Activated CD4-positive, CD25-positive, alpha-beta regulatory T cell (primary cell): ENCODE measurements around the gene CACNA1C.

Experiments
- DNase-seq, 4 experiments: peaks; one replicate each; lab custom pipeline; 2025; lab: John Stamatoyannopoulos, UW

The CACNA1C gene

DNA sequence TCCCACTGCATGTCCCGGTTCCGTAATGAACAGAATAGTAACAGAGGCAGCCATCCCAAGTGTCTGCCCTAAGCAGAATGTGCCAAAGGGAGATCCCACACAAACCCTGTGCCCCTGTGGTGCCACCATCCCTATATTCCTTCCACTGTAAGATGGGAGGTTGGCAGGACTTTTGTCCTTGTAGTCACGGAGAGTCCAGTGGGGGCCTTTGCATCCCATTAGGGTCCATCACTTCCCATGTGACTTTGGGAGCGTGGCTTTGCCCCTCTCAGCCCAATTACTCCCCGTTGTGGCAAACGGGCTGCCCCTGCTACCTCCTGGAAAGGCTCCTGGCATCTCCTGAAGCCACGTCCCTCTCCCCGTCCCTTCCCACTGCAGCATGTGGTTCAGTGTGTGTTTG, 552.5 kb downstream of the CACNA1C start:
- DNase-seq, result no peak

DNA sequence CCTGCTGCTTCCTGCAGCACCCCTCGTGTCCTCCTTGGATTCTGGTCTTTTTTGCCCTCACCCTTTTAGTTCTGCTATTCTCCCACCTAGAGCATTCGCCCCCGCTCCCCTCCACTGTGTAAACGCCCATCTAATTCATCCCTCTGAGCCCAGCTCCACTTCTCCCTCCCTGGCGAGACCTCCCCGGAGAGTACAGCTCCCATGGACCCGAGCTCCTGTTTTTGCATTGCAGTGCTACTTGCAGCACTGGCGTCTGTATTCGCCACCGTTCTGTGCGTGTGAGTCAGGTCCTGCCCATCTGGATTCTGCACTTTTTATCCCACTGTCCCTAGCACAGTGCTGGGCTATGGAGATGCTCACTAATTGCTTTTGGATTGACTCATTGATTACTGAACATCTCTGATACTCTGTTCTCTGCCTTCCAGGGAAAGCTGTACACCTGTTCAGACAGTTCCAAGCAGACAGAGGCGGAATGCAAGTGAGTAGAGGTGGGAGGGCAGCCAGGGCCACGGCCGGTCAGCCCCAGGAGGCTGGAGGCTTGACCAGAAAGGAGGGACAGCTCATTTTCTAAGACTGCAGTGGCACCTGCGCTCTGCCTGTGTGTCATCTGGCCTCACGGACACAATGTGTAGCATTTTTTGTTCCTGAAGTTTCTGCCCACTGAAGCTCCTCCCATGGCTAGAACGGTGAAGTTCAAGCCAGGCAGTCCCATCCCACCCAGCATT, 553.6 kb downstream of the CACNA1C start:
- no peak for DNase-seq

DNA sequence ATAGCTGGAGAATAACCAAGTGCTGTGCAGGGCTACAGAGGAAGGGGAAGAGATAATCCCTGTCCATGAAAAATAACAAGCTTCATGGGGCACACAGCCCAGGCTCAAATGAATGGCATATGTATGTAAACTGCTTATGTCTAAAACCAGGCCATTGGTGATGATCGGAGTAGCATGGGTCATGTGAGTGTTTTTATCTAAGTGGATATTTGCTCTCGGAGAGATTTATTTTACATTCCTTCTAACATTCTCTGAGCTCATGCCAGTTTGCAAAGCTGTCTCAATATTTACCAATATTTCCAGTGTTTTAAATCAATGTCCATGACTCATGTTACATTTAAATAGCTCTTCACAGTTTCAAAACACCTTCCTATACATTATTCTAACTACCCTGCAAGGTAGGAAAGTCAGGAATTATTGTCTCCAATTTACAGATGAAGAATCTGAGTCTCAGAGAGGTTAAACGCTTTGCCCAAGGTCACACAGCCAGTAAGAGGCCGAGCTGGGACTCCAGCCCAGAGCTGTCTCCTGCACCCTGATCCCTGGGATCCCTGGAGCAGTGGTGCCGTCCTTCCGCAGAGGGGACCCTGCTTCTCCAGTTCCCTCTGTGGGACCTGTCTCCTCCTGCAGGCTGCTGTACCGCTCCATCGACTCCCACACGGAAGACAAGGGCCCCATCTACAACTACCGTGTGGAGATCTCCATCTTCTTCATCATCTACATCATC, 555.3 kb downstream of the CACNA1C start:
- no peak for DNase-seq

DNA sequence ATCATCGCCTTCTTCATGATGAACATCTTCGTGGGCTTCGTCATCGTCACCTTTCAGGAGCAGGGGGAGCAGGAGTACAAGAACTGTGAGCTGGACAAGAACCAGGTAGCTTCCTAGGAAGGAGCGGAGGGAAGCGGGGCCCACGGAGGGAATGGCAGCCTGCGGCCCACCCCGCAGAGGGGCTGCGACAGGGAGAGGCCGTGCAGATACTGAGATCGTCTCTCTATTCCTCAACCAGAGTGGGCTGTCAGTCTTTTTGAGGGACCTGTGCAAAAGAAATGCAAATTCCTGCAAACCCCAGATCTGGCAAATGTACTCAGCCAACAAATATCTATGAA, 555.8 kb downstream of the CACNA1C start:
- no peak for DNase-seq

DNA sequence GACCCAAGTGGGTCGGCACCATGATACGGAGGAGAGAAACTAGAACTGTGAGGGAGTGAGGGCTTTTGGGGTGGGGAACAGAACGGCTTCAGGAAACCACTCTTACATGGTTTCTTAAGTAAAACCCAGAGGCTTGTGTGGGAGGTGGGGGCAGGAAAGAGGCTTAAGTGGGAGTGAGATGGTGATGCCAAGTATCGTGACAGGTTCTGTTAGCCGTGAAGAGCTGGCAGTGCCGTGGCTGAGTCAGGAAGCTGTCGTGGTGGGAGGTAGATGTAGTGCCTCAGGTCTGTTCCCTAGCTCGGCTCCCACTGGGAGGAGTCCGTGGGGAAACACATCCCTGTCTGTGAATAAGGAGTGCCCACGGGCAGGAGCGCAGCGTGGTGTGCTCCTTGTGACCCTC, 556.2 kb downstream of the CACNA1C start:
- DNase-seq, result no peak

DNA sequence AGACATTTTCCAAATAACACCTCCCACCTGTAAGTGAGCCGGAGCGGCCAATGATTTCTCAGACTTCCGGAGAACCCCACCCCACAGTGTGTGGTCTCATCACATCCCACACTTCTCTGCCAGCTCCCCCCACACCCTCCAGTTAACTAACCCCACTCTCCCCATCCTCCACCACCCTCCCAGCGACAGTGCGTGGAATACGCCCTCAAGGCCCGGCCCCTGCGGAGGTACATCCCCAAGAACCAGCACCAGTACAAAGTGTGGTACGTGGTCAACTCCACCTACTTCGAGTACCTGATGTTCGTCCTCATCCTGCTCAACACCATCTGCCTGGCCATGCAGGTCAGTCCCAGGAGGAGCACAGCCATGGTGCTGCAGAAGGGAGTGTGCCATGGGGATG, 557.6 kb downstream of the CACNA1C start:
- no peak for DNase-seq

DNA sequence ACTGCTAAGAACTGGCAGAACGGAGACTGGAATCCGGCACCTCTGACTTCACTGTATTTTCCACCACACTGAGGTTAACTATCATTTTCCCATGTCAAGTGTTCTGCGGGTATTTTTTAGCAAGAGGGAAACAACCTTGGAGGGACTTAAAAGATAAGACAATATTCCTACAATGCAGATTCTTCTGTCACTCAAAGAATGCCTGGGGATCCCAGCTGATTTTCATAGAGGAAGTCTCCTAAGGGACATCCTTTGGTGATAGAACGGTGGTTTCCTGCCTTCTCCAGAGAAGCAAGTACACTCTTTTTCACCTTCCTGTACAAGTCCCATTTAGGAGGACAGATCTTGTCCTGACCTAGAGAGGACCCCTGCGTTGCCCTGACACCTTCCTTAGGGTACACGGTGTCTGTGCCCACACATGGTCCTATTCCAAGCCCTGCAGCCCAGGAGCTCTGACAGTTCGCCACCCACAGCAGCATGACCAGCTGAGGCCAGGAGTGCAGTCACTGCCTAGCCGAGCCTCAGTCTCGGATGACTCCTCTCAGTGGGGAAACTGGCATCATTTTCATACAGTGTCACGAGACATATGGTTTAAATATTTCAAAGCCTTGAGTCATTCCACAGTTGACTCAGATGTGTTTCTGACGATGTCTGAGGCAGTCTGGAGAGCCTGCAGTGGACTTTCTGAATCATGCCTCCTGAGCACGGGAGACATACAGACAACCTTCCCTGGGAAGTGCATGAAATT, 560.7 kb downstream of the CACNA1C start:
- DNase-seq, result no peak

DNA sequence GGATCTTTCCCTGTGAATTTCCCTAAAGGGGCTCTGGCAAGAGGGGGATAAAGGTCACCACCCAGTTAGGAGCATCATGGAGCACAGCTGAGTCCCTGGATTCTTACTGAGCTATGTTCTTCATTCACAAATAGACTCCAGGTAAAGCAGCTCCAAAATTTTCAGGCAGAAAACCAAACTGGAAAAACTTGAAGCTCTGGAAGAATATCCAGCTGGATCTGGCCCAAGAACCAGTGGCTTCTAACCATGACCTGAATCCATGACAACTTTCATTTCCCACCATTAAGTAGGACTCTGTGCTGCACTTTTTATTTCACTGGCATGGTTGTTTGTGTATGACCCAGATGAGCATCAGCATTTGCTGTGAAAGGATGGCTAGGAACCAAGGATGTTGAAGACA, 561.6 kb downstream of the CACNA1C start:
- no peak for DNase-seq

DNA sequence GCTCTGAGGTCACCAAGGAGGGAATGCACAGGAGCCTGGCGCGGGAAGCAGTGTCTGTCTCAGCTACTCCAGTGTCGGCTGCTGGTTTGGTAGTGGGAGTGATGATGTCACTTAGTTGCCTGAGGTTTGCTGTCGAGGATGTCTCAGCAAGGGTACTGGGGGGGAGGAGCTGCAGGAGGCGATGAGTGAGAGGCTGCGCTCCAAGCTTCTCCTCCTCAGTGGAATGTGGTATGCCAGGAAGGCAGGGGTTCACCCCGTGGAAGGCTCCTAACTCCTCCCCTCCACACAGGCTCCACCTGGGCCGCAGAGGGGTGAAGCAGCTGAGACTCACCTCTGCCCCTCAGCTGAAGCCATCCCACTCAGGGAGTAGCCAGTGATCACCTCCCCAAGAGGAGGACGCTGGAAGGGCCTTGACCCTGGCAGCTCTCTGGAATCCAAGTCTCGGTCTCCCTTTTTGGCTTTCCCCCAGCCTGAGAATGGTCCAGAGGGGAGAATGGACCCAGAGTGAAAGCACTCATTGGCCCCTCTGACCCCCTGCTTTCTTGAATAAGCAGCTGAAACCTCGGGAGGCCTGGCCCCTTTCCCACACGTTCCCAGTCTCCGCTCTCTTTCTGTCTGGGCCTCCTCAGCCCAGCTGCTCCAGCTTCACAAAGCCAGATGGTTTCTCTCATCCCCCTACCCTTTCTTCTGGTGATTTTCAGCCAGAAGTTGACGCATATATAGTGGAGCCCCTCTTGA, 563.0 kb downstream of the CACNA1C start:
- no peak for DNase-seq

DNA sequence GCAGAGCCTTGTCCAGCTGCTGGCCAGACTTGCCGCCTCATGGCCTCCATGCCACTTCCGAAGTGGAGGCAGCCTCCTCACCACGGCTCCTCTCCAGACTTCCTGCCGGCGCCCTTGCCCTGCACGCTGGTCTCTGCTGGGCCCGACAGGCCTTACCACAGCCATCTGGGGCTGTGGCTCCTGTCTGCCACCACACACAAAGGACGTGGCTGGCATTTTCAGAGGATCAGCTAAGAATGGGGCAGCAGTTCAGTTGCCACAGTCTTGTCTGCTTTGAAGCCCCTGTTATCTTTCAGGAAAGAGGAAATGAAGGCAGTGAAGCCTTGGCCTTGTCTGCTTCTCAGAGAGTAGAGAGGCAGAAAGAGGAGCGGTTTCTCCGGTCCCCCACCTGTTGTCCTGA, 564.0 kb downstream of the CACNA1C start:
- DNase-seq, result no peak

DNA sequence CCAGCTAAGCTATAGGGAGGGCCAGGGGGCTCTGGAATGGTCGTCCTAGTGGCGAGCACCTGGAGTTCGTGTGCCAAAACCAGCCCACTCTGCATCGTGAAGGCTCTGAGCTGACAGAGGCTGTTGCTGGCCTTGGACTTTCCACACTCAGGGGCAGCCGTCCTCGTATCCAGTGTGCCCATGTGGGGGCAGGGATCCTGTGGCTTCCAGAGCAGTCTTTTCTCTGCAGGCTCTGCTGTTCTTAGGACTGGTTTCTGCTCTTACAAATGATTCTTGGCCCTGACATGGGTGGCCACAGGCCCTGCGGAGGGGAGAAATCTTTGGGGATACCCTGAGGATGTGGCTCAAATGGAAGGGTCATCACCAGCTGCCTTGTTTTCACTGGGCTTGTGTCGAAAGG, 564.6 kb downstream of the CACNA1C start:
- no peak for DNase-seq

DNA sequence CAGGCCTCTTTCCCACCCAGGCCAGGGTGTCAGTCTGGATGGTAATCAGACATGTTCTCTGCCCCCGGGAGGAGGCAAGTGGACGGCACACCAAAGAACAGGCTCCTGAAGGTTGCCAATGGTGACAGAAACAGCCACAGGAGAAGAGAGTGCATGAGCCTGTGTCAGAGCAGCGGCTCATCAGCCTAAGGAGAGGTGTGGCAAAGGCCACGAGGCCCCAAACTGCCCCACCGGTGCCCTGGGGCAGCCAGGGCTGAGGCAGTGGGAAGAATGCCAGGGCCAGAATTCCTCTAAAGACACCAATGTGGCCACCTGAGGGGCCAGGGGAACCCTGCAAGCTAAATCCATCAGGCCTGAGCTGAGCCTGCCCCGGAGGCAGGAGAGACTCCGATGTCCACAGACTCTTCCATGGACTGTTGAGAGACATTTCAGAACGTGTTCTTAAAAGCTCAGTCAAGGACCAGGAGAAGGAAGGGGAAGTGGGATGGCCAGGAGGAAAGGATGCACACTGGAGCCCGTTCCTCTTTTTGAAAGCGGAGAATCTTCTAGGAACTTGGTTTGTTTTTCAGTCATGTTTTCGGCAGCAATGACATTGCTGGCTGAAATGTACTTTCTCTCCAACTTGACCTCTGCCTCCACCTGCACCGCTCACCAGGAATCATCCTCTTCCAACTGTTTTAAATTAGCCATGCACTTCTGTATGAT, 565.7 kb downstream of the CACNA1C start:
- DNase-seq, result no peak

DNA sequence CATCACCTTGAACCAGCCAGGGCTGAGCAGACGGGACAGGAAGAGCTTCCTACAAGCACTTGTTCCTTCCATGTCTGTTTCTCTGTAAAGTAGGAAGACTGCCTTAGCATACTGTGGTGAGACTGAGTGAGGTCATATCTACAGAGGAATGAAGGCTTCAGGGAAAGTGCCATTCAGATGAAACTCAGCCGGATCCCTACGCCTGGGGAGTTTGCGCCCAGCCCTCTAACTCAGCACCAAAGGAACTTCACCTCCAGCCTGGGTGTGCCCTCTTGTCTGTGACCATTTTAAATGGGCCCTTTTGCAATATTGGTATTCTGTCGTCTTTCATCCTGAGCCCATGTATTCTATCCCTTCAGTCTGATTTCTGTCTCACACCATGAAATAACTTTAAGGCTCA, 566.3 kb downstream of the CACNA1C start:
- no peak for DNase-seq

DNA sequence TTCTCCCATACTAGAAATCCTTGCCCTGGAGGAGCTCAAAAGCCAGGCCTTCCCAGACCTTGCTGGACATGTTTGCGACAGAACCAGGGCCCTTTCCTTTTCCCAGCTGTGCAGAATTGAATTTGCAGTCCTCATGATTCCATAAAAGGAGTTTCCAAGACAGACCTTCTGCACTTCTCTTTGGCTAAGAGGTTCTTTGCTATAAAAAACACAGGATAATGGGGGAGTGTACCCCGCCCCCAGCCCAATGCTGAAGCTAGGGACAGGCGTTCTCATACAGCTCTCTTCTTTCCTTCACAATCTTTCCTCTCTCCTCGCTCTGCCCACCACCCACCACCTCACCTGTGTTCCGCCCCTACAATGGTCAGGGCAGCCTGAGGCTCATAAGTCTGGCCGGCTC, 569.7 kb downstream of the CACNA1C start:
- no peak for DNase-seq

DNA sequence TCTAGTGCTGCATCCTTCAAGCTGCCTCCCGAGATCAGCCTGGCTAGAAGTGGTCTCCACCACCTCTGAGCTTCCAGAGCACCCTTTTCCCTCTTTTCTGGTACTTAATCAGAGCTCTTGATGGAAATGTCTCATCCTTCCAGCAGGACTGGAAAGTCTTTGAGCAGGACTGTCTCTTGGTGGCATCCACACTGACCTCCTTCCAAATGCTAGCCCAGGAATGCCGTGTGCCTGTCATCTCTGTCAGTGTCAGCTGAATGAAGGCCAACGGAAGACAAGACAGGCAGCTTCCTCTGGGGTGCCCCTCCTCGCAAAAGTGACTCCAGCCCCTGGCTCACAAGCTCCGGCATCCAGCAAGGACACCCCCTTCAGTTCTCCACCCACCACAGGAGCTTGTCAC, 570.7 kb downstream of the CACNA1C start:
- no peak for DNase-seq

DNA sequence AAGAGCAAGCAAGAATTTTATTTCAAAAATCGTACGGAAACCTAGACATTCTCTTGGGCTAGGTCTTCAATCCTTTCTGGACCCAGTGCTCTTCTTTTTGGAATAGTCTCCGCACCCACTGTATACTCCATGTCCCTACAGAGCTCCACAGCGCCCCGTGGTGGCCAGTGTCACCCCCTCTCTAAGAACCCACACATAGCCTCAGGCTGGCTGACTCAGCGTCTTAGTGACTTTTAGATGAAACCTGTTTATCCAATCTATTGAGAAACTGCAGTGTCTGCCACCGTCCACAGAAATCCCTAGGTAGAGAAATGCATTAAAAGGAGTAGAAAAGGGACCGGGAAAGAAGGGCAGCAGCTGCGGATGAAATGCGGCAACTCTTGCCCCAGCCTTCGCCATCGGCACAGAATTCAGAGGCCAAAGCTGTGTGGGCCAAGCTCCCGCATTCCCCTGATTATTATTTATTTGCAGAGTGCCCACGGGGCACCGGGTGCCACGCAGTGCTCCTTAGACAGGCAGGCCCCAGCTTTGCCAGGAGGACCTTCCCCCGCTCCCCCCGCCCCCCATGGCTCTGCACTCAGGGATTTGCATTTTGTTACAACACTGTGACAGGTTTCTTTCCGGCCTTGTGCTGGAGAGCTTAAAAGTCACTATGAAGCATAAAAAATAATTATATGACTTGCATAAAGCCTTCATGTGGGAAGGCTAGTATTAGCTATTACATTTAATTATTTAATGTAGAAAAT, 571.9 kb downstream of the CACNA1C start:
- no peak for DNase-seq

DNA sequence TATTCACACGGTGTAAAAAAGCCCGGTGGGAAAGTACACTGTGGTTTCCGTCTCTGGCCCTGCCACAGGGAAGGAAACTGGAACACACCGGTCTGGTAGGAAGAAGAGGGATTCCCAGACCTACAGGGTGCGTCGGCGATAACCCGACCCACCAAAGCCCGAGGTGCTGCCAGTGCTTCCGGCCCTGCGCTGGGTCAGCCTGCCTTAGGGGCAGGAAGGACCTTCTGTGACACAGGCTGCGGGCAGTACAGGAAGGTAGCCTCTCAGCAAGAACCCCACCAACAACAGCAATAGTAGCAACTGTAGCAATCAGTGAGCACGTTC, 572.5 kb downstream of the CACNA1C start:
- DNase-seq, result no peak

DNA sequence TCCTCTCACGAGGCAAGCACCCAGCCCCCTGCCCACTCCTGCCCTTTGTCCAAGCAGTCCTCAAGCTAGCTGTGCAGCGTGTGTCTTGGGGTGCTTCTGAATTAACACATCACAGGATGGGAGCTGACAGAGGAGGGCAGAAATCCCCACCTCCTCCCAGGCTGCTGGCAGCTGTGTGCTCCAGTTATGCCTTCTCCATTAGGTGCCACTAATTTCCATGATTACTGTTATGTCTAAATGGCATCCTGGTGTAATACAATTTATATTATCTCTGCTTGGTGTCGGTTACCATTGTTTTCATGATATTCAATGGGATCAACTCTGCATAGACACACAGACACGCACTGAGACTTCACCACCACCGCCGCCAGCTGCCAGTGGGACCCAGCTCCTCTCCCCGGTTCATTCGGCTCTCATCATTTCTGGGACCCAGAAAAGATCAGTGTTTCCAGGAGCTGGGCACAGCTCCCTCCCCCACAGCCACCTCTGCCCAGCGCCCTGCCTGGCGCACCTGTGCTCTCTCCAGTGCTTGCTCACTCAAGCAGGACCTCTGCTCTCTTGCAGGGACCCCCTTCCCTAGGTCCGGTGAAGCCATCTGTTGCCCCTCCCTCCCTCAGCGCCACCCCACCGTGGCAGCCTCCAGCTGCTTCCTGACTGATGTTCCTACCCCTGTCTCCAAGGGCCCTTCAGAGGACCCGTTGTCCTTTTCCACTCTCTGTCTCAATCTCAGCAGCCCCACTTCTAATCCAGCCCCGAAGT, 574.5 kb downstream of the CACNA1C start:
- DNase-seq, result no peak

DNA sequence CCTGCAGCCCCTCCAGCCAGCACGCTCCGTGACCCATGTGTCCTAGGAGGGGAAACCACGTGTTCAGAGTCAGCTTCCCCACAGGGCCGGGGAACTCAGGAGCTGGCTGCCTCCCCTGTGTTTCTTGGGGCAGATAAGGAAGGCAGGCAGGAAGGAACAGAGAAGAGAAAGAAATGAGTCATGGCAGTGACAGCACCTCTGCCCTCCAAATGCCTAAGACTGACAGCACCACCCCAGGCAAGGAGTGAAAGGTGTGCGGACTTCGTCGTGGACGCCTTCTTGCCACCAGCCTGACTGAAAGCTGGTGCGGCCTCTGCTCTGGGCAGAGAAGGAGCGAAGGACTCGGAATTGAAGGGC, 575.0 kb downstream of the CACNA1C start:
- DNase-seq, result no peak

DNA sequence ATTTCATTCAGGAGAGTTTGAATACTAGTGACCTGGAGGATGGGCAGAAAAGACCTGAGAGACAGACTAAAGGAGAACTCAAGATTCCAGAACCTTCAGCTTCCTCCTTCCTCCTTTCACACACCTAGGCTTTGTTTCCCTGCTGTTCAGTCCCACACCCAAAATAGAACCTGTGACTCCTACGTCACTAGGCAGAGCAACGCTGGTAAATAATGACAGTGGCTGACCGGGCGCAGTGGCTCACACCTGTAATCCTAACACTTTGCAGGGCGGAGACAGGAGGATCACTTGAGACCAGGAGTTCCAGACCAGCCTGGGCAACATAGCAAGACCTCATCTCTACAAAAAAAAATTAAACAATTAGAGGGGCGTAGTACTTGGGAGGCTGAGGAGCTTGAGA, 575.6 kb downstream of the CACNA1C start:
- no peak for DNase-seq

DNA sequence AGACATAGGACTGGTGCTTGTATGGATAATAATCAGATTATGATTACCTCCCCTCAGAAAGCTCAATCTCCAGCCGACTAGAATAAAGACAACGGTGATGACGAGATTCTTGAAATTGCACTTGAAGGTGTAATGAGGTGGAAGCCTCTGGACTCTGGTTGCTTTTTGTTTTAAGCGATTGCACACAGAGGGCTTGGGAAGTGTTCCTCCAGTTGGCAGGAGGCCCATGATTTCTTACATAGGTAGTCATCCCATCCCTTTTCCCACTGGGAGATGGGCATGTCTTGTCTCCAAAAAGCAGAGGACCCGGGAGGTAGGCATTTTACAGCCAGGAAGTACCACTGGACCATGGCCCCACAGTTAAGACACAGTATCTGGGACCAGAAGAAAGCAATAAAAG, 576.3 kb downstream of the CACNA1C start:
- DNase-seq, result no peak
